B cell (primary cell): Measurements from ENCODE around the gene PAIP2B.

Experiments used
- CTCF ChIP-seq: fragments of 200-600 bp; IDR thresholded peaks from one replicate; pipeline ENCODE4 v1.8.0; 2022; ENCODE audit warnings: antibody characterized with exemption, mild to moderate bottlenecking
- EZH2 ChIP-seq: IDR thresholded peaks from 2 replicates; pipeline ENCODE4 v1.6.1; 2012; ENCODE audit warnings: borderline replicate concordance, low read depth, mild to moderate bottlenecking, moderate library complexity, low read length; ENCODE audit not compliant: insufficient read depth, poor library complexity, severe bottlenecking

DNA sequence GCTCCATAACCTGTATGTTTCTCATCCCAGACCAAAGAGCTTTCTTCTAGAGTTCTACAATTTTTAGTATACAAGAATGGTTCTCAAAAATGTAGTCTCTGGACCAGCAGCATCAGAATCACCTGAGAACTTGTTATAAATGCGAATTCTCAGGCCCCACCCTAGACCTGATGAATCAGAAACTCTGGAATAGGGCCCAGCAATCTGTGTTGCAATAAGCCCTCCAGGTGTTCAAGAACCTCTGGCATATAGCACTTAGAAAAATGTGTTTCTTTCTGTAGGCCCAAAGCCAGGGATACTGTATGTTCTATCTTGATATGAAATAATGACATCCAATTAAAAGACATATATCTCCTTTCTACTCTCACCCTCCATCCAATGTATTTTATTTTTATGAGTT lies 10.4 kb downstream of the PAIP2B start:
- TF ChIP-seq CTCF (no peak), EZH2 (no peak)
